CD4-positive, alpha-beta T cell treated with Interleukin-10 for 1 hour (primary cell): Measurements from ENCODE around the gene SLC26A3.

ENCODE experiments used
- DNase-seq: peaks from one replicate; pipeline ENCODE4 v3.0.0-alpha.2; 2020

SLC26A3 gene

DNA sequence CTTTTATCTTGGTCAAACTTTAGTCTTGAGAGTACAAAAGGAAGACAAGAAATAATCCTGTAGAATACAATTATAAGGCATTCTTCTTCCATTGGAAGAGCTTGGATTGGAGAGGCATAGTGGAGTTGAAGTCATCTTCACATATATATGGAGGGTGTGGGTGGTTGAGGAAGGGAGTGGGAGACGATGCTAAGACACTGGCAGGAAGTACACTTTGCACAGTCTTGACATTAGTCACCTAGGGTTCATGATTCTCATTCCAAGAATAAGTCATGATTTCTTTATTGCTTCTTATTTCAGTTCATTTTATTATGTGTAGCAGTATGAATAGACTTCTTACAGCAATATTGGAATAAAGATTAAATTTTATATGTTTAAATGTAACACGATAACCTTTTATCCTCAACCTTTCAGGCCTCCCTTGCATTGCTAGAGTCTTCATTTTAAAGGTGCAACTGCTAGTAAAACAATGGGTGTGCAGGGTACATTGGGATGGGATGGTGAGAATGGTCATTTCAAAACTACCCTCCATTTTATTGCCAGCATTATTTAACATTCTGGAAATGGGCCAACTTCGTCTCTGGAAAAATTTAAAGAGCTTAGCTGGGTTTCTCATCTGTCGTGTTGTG lies 12.3 kb upstream of the SLC26A3 start:
- DNase-seq: no peak

DNA sequence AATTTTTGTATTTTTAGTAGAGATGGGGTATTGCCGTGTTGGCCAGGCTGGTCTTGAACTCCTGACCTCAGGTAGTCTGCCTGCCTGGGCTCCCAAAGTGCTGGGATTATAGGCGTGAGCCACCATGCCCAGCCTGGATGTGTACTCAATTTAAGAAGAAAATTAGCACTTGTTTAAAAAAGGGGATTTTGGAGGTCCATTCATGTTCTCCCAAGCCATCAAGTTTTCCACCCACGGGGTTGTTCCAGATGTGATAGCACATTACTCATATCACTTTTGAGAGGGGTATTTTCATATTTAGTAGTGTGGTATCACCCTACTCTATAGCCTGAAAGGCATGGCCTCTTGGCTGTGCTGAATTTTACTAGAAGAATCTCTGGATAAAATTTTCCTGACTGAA lies 10.5 kb upstream of the SLC26A3 start:
- DNase-seq: no peak

DNA sequence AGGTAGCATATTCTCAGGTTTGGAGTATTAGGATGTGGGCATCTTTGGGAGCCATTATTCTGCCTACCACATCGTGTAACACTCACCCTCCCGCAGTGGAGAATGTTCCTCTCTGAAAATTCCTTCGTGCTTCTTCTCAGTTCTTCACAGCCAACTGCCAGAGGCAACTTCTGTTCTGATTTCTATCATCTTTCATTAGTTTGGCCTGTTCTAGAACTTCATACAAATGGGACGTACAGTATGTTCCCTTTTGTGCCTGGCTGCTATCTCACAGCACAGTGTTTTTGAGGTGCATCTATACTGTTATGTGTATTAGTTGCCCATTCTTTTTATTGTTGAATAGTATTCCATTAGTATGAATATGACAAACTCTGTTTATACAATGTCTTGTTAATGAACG lies 8.9 kb upstream of the SLC26A3 start:
- no peak for DNase-seq

DNA sequence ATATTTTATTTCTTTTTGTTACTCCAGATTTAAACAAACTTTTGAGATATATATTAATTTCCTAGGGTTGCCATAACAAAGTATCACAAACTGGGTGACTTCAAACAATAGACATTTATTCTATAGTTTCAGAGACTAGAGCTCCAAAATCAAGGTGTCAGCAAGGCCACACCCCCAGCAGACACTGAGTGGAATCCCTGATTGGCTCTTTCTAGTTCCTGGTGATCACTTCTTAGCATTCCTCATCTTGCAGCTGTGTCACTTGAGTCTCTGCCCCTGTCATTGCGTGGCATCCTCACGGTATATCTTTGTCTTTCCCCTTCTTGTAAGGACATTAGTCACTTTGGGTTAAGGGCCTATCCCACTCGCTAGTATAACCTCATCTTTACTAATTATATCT lies 7.6 kb upstream of the SLC26A3 start:
- no peak for DNase-seq

DNA sequence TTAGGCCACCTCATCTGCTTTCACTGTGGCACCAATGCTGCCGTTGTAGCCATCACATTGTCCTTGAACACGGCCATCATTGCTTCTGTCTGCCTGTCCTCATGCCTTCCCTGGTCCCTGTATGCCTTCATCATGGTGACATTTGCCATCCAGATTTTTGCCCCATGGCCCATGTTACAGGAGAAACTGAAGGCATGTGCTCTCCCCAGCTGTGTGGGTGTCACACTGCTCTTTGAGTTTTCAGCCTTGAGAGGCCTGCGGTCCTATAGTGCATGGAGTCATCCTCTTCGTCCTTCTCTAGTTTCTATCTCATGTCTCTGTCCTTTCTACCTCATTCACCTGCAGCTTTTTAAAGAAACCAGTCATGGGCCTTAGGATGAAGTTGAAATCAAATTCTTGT lies 6.2 kb upstream of the SLC26A3 start:
- DNase-seq: no peak

DNA sequence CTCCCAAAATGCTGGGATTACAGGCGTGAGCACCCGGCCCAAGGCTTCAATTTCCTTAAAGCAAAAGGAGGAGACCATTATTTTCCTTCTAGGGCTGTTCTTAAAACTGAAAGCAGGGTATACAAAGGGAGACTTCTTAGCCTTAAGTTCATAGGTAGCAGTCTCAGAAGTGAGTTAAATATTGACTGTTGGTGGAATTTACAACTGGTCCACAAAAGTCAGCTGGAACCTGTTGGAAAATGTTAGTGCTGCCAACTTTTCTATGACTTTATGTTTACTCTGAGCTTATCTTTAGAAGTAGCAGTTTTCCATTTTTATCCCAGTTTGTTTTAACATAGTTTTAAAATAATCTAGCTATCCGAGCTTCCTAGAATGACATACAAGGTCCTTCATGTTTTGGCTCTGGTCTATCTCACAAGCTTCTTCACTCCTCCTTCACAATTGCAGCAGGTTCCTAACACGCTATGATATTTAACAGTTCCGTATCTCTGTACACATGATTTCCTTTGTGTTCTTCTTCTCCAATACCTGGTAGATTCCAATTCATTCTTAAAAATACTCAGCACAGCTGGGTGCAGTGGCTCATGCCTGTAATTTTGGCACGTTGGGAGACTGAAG lies 3.3 kb downstream of the SLC26A3 start:
- DNase-seq: no peak

DNA sequence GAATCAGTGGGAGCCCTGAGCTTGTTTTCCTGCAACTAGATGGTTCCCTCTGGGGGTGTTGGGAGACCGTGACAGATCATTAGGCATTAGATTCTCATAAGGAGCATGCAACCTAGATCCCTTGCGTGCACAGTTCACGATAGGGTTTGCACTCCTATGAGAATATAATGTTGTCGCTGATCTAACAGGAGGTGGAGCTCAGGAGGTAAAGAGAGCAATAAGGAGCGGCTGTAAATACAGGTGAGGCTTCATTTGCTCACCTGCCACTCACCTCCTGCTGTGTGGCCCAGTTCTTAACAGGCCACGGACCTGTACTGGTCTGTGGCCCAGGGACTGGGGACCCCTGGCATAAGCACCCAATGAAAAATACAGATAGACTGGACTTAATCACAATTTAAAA lies 10.7 kb downstream of the SLC26A3 start:
- DNase-seq: no peak

DNA sequence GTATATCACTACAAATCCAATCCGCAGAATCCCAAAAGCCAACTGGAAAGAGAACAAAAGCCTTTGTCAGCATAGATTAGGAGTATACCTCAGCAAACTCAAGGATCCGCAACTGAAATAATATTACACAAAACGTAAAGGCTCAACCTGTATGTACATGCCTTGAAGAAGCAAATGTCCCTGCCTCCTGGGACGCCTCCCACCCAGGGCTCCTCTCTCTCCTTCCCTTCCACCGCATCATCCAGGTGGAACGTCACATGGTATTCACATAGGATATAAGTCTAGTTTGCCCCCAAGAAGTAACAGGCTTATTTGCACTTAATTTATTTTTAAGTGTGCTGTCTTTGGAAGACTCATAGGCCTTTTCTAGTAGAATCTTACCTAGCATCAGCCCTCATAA lies 13.4 kb downstream of the SLC26A3 start:
- DNase-seq: no peak

DNA sequence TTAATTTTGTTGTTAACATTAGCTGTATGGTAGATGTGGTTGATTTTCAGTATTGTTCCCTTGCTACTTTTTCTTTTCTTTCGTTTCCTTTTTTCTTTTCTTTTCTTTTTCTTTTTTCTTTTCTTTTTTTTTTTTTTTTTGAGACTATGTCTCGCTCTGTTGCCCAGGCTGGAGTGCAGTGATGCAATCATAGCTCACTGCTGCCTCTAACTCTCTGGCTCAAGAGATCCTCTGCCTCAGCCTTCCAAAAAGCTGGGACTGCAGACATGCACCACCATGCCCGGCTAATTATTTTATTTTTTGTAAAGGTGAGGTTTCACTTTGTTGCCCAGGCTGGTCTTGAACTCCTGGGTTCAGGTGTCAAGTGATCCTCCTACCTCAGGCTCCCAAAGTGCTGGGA lies 14.4 kb downstream of the SLC26A3 start:
- no peak for DNase-seq

DNA sequence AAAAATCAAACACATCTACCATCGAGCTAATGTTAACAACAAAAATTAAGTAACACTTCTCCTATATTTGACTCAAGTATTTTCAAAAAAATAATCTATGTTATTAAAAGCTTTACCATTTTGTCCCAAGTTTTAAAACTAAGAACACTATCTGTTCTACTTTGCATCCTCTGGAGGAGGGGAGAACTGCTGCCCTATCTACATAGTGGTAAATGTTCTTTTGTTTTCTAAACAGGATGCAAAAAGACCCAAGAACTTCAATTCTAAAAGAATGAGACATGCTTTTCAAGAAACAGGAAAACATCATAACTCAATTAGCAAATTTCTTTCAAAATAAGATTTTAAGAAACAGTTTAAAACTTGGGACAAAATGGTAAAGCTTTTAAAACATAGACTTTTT lies 14.8 kb downstream of the SLC26A3 start:
- no peak for DNase-seq

DNA sequence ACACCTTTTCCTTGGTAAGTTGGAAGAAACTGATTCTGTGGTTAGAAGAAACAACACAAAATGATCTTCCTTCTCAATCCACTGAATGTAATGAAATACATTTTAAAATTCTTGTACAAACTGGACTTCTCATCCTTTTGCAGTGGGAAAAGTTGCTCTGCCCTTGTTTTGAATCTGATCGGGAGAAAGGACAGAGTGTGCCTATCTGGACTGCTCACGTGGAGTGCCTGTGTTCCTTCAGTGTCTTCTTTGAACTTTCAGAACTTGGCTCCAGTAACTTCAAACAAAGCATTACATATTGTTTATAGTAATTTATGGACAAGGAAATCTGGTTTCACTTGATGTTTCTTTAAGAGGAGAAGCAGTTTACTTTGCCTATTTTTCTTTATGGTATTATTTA lies 17.1 kb downstream of the SLC26A3 start:
- DNase-seq: no peak

DNA sequence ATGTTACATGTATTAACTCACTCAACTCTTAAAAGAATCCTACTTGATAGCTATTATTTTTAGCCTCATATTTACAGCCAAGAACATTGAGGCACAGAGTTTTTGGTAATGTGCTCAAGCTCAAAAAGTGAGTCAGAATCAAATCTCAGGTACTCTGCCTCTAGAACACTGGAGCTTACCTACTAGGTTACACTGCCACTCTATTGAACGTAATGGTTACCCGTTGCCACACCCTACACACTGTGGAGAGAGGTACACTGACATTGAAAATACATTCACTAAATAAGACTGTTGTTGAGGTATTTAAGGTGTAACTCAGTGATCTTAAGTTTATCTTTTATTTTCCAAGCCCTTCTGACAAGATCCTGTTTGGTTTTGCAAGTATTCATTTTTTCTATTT lies 17.9 kb downstream of the SLC26A3 start:
- DNase-seq: no peak

DNA sequence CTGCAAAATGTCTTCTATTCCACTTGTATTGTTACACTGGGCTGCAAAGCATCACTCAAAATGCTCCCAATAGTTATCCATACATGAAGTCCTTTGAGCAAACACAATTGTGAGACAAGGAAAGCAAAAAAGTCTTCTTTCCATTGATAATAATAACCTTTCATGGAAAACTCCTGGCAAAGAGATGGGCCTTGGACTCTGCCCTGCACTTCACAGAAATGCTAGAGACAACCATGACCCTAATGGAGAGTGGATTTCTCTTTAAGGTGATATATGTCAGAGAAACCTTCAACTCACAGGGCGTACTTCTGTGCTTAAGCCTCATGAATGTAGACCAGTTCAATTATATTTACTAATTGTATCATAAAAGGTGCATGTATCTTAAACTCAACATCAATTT lies 19.4 kb downstream of the SLC26A3 start:
- no peak for DNase-seq

DNA sequence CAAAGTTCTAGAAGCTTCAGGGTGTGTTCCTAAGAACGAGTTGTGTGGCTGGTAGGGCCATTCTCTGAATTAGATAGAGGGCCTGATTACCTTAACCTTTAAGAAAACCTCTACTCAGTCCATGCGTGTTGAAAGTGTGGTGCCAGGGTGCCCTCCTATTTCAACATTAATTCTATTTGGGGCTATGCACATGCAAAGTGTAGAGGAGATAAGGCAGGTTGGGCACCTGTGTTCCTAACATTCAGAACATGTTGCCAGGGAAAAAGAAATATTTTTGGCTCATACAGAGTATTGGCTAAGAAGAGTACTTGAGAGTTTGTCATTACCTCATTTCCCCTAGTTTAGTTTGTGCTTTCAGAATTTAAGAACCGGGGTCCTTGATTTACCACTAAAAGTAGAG lies 20.6 kb downstream of the SLC26A3 start:
- DNase-seq: no peak

DNA sequence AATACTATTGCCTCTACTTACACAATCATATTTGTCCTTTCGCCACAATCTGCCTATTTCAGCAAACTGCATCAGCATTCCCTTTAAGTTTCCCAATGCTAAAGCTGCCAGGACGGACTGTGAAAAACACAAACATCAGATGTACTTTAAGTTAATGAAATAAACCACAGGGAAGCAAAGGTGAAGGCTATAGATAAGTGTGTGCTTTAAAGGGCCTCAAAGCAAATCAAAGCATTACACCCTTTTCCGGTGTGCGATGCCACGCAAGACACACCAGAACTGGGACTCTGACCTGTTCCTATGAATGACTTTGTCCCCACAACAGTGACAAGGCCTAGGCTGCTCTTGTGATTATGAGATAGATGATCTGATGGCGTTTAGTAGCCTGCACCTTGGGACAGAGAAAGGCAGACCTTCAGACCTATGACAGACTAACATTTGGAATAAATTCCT lies 23.4 kb downstream of the SLC26A3 start:
- no peak for DNase-seq

DNA sequence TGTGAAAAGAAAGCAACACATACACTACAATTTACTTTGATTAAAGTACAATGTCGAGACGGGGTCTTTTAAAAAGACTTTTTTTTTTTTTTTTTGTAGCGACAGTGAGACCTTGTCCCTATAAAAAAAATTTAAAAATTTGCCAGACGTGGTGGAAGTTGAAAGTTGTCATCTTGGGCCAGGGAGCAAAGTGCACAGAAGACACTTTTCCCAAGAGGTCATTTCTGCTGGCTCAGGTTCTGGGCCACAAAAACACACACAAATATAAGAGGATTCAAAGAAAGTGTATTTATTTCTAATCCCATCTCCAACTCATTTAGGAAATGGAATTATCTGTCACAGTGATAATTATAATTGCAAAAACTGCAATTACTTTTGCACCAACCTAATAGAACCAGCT lies 24.7 kb downstream of the SLC26A3 start:
- no peak for DNase-seq

DNA sequence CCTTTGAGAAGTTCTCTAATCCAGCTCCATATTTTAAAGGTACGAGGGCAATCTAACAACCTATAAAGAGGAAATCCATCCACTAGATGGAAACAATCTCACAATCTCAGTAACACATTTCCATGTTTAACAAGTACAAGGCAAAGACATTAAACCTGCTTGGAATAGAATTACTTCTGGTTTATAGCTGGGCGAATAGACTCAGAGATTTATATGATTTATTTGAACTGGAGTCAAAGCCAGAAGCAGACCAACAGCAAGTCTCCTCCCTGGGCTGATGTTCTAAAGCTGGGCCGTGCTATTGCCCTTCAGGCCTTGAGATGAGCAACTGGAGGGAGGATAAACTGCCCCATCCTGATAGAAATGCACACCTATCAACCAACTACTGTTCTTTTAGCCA lies 25.3 kb downstream of the SLC26A3 start:
- DNase-seq: no peak

DNA sequence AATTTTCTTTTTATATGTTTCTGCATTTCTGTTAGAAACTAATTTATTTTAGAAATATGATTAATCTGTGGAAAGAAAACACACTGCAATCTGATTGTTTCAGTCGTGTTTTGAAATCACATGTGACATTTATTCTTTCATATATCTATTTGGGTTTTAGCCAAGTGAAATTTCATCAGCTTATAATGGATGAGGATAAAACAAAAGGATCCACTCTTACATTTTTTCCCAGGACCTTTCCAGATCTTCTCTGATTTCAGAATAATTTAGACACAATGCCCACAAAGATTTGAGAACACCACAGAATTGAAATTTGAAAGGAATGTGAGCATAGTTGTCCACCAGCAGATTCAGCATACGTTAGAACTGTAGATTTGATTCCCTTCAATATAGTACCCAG lies 30.0 kb downstream of the SLC26A3 start:
- no peak for DNase-seq

DNA sequence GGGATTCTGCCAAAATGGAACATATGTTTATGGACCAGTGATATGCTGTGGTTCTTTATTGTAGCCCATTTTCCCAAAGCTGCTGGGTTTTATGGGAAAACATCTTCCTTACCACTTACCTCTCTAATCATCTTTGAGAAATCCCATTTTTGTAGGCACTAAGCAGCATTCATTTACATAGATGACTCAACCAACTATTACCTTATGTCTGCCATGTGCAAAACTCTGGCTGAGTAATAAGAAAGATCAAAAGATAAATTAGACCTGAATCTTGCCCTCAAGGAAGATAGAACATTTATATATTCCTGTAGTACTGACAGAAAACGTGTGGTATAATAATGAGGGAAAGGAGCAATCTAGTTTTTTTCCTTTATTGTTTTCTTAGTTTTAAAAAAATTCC lies 34.8 kb downstream of the SLC26A3 start:
- no peak for DNase-seq

DNA sequence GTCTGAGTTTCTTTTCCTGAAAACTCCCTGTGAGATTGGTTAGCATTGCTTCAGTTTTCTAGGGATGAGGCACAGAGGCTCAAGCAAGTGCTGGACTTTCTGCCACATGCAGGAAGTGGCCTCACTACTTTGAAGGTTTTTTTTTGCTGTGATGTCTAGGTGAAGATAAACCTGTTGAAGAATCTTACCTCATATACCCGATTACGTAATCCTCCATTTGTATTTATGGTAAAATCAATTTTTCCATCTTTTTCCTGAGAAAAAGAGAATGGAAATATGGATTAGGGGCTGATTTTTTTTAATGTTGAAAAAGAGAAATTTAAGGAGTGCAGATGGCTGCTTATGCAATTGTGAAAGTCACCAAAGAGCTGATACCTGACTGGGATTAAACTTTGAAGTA lies 35.6 kb downstream of the SLC26A3 start:
- no peak for DNase-seq

DNA sequence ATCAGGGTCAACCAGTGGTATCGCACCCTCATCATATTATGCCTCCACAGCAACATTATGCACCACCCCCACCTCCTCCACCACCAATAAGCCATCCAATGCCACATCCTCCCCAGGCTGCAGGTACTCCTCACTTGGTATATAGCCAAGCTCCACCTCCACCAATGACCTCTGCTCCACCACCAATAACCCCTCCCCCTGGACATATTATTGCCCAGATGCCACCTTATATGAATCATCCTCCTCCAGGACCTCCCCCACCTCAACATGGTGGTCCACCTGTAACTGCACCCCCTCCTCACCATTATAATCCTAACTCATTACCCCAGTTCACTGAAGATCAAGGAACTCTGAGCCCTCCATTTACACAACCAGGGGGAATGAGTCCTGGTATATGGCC lies 44.4 kb downstream of the SLC26A3 start:
- DNase-seq: no peak

DNA sequence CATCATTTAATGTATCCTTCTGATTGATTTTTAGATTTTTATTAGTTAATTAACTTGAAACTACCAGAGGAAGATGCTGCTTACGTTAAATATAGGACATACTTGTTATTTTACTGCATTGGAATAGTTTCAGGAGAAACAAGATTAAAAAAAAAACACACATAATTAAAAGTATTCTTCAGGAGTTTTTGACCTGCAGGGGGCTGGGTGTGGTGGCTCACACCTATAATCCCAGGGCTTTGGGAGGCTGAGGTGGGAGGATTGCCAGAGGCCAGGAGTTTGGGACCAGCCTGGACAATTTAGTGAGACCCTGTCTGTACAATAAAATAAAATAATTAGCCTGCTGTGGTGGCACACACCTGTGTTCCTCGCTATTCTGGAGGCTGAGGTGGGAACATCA lies 48.4 kb downstream of the SLC26A3 start:
- no peak for DNase-seq

DNA sequence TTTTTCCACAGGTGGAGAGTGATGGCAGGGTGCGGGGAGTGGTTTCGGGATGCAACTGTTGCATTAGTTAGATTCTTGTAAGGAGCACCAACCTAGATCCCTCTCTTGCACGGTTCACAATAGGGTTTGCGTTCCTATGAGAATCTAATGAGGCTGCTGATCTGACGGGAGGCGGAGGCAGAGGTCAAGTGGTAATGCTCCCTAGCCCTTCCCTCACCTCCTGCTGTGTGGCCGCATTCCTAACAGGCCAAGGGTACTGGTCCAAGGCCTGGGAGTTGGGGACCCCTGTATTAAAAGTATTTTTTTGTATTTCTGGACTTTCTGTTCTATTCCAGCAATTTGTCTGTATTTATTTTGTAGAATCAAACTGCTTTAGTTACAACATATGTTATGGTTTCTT lies 51.9 kb downstream of the SLC26A3 start:
- no peak for DNase-seq

DNA sequence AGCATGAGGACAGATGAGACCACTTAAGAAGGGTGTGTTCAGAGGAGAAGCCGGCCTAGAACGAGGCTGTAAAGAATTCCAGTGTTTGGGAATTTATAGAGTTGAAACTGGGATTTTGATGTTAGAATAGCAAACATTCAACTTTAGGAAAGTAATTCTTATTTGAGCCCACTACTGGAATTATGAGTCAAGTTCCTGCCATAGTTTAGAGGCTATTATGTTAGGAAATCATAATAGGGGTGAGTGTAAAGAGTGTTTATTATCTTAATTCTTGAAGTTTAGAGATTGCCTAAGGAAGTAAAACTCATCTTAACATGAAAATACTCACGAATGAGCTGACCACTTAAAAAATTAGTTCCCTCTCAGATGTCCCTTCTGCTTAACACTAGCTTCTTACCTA lies 57.0 kb downstream of the SLC26A3 start:
- no peak for DNase-seq

DNA sequence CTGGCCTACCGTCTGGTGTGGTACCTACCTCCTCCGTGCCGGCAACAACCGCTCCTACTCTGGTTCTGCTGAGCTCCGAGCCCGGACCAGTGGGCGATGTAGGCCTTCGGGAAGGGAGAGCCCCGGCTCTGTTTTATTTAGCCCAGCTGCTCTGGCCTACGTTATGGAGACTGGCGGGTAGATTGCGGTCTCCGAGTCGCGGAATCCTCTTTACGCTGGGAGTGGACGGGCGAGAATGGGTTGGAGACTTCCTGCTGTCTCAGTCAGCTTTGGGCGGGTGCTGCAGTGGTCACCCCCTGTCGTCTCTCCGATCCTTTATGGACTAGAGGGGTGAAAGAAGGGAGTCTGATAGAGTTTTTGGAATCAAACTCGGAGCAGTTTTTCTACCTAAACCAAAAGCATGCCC lies 58.7 kb downstream of the SLC26A3 start:
- no peak for DNase-seq
